GM19324 (cell line): ENCODE results near the gene PTGER2.

ENCODE experiments used
- ATAC-seq: cut with Tn5 transposase; IDR thresholded peaks from one replicate; pipeline ENCODE4 v1.9.1; 2021; ENCODE audit warnings: mild to moderate bottlenecking, moderate library complexity; ENCODE audit not compliant: unreplicated experiment, low FRiP score

The PTGER2 gene

DNA sequence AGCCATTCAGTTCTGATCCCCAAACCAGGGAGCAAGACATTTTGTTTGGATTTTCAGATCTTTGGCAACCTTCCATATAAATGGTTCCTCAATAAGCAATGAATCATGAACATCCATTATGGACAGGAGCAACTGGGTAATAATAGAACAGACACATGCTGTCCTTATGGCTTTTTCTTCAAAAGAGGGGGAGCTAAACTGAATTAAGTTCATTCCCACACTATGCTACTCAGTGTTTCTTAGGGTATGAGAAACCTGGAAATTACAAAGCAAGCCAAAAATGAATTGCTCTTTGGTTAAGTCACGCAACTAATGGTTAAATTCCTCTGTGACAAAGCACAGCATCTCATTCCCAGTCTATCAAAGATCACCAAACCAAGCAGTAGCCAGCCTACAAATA, 51.0 kb downstream of the PTGER2 start:
- ATAC-seq = no peak

GRCh38 chr14:52366796-52367315, 52.7 kb downstream of the PTGER2 start:
- ATAC-seq = no peak

DNA sequence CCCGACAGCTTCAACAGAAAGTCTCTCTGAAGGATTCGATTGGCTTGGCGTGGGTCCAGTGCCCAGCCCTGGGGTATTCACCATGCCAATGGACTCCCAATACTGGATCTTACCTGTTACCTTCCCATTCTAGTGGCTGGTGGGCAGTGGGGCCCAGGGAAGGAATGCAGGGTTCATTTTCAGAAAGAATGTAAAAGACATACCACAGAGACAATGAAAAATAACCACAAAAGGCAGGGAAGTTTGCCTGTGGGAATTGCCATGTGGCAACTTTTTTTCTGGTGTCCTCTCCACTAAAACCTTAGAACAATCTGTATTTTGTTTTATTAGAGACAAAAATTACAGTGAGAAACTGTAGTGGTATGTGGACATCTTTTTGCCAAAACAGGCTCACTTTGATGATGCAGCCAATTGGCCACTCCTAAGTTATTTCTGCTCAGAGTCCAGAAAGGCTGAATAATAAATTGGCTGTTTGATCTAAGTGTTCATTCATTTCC, 55.2 kb downstream of the PTGER2 start:
- ATAC-seq = no peak

DNA sequence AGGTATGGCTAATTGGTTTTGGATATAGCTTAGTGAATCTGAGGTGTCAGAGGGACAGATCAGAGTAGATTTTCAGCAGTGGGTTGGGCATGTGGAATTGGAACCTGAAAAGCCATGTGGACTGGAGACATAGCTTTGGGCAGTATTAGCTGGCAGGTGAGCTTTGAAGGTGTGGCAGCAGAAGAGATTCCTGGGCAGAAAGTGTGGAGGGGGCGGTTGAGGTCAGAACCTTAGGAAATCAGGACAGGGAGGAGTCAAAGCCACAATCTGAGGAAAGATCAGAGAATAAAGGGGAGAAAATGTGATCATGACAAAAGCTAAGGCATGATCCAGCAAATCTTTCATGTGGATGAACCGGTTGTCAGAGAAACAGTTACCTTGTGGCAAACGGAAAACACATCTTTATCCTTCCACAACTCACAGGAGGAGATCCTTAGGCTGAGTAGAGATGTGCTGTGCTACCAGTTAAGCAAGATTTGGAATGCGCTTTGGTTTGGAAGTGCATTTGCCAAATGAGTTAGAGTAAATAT, 56.4 kb downstream of the PTGER2 start:
- ATAC-seq = no peak

DNA sequence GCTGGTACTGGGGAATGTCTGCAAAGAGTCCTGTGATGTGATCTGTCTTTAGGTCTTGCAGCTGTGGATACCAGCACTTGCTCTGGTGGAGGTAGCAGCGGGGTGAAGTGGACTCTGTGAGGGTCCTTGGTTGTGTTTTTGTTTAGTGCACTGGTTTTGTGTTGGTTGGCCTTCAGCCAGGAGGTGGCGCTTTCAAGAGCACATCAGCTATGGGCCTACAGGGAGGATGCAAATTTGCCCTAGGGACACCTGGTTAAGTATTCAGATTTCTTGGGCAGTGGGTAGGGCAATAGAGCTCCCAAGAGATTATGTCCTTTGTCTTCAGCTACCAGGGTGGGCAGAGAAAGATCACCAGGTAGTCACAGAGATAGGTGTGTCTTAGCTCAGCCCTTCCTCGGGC, 63.8 kb downstream of the PTGER2 start:
- no peak for ATAC-seq
